ENCODE measurements around the gene CAPN1. TPM values are rescaled to one million over a fixed set of nuclear protein-coding genes. Genes with fewer than 3 reads are reported as not detected.

CAPN1 gene
- total and polyA plus RNA-seq, 9 of the 15 experiments (the other 6 are each of a cell fraction or from before 2014, with no cell fraction given), result 3.5 to 199 (median 61.6) TPM

GRCh38 chr11:65170058-65170534, 11.6 kb upstream of the CAPN1 start, which contains the start of gene SPDYC (continued):
- TF ChIP-seq REST (IDR thresholded peaks at IDR 0.05; ENCODE audit: borderline replicate concordance), result no peak
- no peak for TF ChIP-seq REST (CRISPR knock-in tag; IDR thresholded peaks at IDR 0.05; ENCODE audit: low read depth)
- no peak for TF ChIP-seq ZNF507 (tag; conservative IDR thresholded peaks at IDR 0.05)
- no peak for TF ChIP-seq SMARCC2 (IDR thresholded peaks at IDR 0.05; ENCODE audit: low read depth)
- TF ChIP-seq ZBTB43 (CRISPR knock-in tag; IDR thresholded peaks at IDR 0.05), result no peak
- TF ChIP-seq BCLAF1 (IDR thresholded peaks at IDR 0.05; ENCODE audit: borderline replicate concordance in 1 of 2, control insufficient read depth in 1 of 2, low read depth in 2 of 2, low read length in 1 of 2), result no peak
- no peak for TF ChIP-seq ELF4 (CRISPR knock-in tag; IDR thresholded peaks at IDR 0.05)
- peak; percentile 89; the same call in 1 of the 2 replicates for TF ChIP-seq RBM14 (IDR thresholded peaks at IDR 0.05; ENCODE audit: borderline replicate concordance, insufficient read depth, low read depth, low read length)
- peak; percentile 100 for TF ChIP-seq MTA3 (IDR thresholded peaks at IDR 0.05; ENCODE audit: borderline replicate concordance)
- no peak for TF ChIP-seq ERF (CRISPR knock-in tag; IDR thresholded peaks at IDR 0.05)
- TF ChIP-seq MYNN (IDR thresholded peaks at IDR 0.05), result peak; percentile 73
- no peak for TF ChIP-seq MYNN (CRISPR knock-in tag; IDR thresholded peaks at IDR 0.05)
- TF ChIP-seq GABPB1 (CRISPR knock-in tag; IDR thresholded peaks at IDR 0.05), result no peak; the same call in 1 of the 2 replicates
- TF ChIP-seq IRF1 (CRISPR knock-in tag; IDR thresholded peaks at IDR 0.05; ENCODE audit: borderline replicate concordance), result no peak
- TF ChIP-seq PRPF4 (IDR thresholded peaks at IDR 0.05; ENCODE audit: insufficient read depth, low read depth, low read length, poor library complexity, severe bottlenecking), result peak; percentile 70

Measured in K562 (cell line).